HCT116 (cell line): ENCODE results near the gene PHKB.

ENCODE experiments used
- ZNF274 ChIP-seq: fragments of 200-500 bp; sonication (Bioruptor generic); IDR thresholded peaks from 2 replicates; pipeline ENCODE4 v1.6.1; 2014; ENCODE audit warnings: mild to moderate bottlenecking, low read depth, low read length, inconsistent platforms
- TF ChIP-seq, protein P1 (sequence below), 3 experiments: fragments of 200-600 bp in 1 of 3; sonication (generic) in 1 of 3; IDR thresholded peaks in 2 of 3; conservative IDR thresholded peaks in 1 of 3; 2 replicates each; pipeline ENCODE4 v1.5.1; 2012 to 2017; ENCODE audit warnings: low read depth in 2 of 3, low read length in 2 of 3, antibody characterized with exemption in 1 of 3, borderline replicate concordance in 1 of 3, control low read depth in 1 of 3, mild to moderate bottlenecking in 1 of 3, mixed read lengths in 1 of 3, mixed run types in 1 of 3, moderate library complexity in 1 of 3; ENCODE audit not compliant: insufficient read depth in 1 of 3

DNA sequence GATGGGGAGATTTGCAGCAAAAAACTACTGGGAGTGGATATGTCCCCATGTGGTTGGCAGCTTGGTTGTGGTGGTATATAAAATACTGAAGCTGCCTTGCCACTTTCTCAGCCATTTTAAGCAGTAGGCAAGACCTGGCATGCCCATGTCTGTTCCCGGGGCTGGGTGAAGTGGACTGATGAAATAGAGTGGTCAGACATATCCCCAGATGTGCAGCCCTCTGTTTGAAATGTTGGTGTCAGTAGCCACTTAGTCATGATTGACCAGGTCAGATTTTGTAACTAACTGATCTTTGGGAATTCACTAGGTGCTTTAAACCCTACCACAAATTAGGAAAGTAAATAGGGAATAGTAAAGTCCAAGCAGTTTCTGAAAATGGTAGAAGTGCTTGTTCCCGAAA, 151.6 kb downstream of the PHKB start:
- TF ChIP-seq, protein P1, sequence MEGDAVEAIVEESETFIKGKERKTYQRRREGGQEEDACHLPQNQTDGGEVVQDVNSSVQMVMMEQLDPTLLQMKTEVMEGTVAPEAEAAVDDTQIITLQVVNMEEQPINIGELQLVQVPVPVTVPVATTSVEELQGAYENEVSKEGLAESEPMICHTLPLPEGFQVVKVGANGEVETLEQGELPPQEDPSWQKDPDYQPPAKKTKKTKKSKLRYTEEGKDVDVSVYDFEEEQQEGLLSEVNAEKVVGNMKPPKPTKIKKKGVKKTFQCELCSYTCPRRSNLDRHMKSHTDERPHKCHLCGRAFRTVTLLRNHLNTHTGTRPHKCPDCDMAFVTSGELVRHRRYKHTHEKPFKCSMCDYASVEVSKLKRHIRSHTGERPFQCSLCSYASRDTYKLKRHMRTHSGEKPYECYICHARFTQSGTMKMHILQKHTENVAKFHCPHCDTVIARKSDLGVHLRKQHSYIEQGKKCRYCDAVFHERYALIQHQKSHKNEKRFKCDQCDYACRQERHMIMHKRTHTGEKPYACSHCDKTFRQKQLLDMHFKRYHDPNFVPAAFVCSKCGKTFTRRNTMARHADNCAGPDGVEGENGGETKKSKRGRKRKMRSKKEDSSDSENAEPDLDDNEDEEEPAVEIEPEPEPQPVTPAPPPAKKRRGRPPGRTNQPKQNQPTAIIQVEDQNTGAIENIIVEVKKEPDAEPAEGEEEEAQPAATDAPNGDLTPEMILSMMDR (IDR thresholded peaks at IDR 0.05 in 2 of 3, conservative IDR thresholded peaks at IDR 0.05 in 1 of 3; ENCODE audit: borderline replicate concordance in 1 of 3, insufficient read depth in 1 of 3, low read depth in 2 of 3, low read length in 2 of 3) = no peak
- no peak for TF ChIP-seq ZNF274
